Measurements from ENCODE around the gene ALDH3B1.

DNA sequence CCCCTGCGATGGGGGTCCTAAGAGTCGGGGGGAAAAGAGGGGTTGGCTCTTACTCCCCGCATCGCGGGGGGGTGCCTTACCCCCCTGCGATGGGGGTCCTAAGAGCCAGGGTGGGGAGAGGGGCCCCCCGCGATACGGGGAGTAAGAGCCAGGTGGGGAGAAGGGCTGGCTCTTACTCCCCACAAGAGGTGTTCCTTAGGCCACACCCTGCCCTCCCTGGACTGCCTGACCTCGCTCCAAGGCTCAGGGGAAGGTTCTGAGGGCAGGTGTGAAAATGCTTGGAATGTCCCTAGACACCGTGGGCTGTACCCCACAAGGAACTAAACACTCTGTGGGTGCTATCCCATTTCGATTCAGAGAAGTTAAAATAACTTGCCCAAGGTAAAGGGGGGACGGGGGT, 14.1 kb upstream of the ALDH3B1 start:
- TF ChIP-seq, protein P1, sequence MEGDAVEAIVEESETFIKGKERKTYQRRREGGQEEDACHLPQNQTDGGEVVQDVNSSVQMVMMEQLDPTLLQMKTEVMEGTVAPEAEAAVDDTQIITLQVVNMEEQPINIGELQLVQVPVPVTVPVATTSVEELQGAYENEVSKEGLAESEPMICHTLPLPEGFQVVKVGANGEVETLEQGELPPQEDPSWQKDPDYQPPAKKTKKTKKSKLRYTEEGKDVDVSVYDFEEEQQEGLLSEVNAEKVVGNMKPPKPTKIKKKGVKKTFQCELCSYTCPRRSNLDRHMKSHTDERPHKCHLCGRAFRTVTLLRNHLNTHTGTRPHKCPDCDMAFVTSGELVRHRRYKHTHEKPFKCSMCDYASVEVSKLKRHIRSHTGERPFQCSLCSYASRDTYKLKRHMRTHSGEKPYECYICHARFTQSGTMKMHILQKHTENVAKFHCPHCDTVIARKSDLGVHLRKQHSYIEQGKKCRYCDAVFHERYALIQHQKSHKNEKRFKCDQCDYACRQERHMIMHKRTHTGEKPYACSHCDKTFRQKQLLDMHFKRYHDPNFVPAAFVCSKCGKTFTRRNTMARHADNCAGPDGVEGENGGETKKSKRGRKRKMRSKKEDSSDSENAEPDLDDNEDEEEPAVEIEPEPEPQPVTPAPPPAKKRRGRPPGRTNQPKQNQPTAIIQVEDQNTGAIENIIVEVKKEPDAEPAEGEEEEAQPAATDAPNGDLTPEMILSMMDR (IDR thresholded peaks at IDR 0.05; ENCODE audit: insufficient read depth, low read length, poor library complexity, severe bottlenecking): no peak
- no peak for TF ChIP-seq EZH2phosphoT487 (conservative IDR thresholded peaks at IDR 0.05; ENCODE audit: low read length)

Measured in SU-DHL-6 (cell line).